ENCODE results near the gene ZNF512B.

GRCh38 chr20:63951398-63952209 lies 18.1 kb downstream of the ZNF512B start:
- TF ChIP-seq EZH2 (IDR thresholded peaks at IDR 0.05; ENCODE audit: insufficient read depth, poor library complexity, severe bottlenecking), result no peak
- no peak for TF ChIP-seq EZH2phosphoT487 (IDR thresholded peaks at IDR 0.05; ENCODE audit: insufficient read depth, low read depth)
